GM19023 (cell line): ENCODE data around the gene ACBD6.

Experiments used
- ATAC-seq: cut with Tn5 transposase; IDR thresholded peaks from one replicate; pipeline ENCODE4 v1.9.1; 2021; ENCODE audit warnings: mild to moderate bottlenecking, moderate library complexity; ENCODE audit not compliant: unreplicated experiment

The ACBD6 gene

DNA sequence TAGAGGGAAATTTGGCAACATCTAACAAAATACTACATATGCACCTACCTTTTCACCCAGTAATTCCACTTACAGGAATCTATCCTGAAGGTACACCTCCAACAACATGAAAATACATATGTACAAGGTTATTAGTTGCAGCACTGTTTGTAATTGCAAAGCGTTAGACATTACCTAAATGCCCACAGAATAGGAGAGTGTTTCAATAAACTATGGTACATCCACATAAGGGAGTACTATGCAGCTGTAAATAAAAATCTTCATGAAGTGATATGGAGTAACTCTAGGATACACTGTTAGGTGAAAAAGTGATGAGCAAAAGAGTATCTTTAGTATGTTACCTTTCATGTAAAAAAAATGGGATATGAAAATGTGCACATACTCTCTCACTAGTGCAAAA is 126.1 kb downstream of the ACBD6 start:
- ATAC-seq, result no peak

- no peak for ATAC-seq
Observed at GRCh38 chr1:180372728-180373127, 129.6 kb downstream of the ACBD6 start.

DNA sequence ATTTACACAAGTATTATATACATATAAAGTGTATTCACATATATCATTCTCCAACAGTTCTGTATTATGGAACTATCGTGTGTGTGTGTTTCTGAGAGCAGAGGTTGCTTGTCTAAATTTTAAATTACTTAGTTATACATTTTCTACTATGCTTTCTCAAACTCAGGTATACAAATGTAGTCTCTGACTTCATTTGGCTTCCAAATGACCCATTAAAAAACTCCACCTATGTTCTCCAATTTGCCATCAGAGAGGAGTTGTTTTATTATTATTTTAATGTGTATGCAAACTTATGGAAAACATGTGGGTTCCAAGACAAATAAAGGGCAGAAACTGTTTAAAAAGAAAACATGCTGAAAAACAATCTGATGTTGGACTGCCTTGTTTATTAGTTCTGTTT is 131.8 kb downstream of the ACBD6 start:
- ATAC-seq, result no peak

DNA sequence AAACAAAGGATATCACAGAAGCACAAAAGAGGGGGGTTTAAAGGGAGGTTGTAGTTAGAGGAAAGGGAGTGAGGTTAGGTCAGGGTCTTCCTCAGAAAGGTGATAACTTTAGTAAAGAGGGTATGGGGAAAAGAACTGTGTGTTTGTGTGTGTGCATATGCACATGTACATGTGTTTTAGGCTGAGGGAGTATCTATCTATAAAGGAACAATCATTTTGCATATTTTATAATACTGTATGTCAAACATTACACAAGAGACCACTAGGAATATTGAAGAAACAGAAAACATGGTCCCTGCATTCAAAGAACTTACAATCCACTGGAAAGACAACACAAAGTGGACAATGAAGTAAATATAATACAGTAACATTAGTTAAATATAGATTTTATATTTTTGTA is 132.2 kb downstream of the ACBD6 start:
- ATAC-seq, result no peak

- ATAC-seq, result no peak
Observed at GRCh38 chr1:180369061-180369460, 133.3 kb downstream of the ACBD6 start.

DNA sequence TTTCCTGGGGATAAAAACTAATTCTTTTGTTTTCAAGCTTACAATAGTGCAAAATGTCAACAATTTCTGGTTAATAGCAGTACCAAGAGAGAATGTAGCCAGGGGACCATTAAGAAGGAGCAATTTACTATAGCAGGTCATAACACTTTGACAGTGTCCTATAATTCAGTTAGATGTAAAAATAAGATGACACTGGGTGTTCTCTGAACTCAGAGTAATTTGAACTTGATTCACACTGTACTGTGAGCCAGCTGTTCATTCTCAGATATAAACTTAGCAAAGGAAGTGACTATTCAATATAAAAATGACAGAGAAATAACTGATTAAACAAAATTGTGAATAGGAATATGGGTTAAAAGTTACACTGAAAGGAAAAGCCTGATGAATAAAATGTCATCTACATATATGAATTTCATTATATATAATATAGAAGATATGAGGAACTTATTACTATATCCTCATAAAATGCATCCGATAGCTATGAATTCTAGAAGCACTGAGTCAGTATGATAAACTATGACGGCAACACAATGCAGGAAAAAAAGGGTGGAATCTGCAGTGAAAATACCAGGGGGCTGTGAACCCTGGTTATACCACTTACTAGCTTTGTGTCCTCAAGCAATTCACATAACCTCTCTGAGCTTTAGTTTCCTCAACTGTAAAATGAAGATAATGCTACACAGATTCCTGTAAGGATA is 135.9 kb downstream of the ACBD6 start:
- ATAC-seq, result no peak

- no peak for ATAC-seq
Observed at GRCh38 chr1:180365039-180365438, 137.3 kb downstream of the ACBD6 start.

GRCh38 chr1:180363246-180363995 is 139.0 kb downstream of the ACBD6 start:
- ATAC-seq, result no peak

DNA sequence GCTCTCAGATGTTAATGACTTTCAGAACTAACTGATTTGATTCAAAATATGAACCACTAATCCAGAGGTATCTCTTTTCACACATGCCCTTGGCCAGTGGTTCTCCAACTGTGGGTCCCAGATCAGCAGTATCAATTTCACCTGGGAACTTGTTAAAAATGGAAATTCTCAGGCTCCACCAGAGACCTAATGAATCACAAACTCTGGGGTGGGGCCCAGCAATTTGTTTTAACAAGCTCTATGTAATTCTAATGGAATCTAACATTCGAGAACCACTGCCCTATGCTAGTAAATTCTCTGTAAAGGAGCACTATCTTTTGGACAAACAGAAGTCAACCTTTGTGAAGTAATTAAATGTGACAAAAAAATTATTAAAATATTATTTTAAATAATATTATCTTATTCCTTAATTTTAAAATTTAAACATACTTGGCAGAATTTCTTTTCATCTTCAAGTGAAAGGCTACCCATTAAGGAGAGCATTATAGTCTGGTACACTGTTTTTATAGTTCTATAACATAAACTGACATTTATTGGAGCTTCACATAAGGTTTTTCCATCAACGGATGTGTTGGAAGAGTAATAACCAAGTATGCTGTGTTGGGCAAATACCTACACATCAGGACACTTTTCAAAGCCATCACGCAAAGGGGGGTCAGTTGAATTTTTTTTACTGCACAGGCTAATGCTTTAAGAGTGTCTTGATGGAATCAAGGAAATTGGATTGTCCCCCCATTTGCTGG is 141.9 kb downstream of the ACBD6 start:
- no peak for ATAC-seq

DNA sequence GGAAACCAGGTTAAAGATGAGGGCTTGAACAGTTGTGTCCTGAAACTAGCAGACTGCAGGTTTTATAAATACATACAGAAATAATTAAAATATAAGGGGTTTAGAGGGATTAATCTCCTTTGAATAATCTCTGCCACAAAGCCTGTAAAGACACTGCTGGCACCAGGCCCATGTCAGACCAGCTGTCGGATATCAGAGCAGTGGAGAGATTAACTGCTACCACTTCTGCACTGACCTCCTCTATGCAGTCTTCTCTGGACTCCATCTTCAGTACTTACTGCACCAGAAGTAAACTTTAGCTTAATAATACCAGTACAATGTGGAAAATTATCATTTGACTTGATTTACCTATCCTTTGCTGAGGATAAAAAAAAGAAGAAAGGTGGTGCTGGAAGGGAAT is 143.7 kb downstream of the ACBD6 start:
- no peak for ATAC-seq

GRCh38 chr1:180353945-180354344 is 148.4 kb downstream of the ACBD6 start:
- ATAC-seq, result no peak

DNA sequence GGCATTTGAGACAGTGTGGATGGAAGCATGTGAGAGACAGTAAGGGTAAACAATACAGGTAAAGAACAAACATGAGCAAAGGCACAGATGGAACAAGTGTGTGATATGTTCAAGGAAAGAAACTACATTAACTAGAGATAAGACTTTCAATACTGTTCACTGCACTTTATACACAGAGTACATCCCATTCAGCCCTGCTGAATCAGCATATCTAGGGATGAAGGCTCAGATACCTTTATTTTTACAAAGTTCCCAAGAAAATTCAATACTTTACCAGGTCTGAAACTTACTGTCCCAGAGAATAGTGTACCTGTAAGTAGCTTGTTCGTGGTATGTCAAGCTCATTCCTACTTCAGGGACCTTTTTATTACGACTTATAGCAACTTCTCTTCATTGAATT is 149.8 kb downstream of the ACBD6 start:
- no peak for ATAC-seq

DNA sequence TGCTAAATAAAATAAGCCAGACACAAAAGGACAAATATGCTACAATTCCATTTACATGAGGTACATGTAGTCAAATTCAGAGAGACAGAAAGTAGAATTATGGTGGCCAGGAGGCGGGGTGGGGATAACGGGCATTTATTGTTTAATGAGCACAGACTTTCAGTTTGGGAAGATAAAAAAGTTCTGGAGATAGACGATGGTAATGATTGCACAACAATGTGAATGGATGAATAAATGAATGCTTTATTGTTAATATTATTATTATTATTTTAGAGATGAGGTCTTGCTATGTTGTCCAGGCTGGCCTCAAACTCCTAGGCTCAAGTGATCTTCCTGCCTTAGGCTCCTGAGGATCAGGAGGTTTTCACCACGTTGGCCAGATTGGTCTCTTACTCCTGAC is 150.4 kb downstream of the ACBD6 start:
- ATAC-seq, result no peak

DNA sequence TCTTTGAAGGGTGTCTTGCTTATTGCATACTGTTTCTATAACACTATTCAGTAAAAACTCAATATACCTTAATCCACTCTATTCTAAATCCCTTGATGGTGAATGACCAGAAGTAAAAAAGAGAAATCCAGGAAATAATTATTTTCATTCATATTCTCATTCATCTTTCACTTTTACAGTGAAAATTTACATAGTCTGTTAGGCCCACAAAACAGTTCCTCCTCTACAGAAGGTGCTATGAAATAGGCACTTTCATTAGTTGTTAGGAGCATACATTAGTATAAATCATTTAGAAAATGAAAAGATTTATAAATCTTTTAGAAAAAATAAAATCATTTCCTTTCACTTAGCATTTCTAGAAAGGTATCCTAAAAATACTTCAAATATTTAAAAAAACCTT is 157.2 kb downstream of the ACBD6 start:
- ATAC-seq, result no peak

DNA sequence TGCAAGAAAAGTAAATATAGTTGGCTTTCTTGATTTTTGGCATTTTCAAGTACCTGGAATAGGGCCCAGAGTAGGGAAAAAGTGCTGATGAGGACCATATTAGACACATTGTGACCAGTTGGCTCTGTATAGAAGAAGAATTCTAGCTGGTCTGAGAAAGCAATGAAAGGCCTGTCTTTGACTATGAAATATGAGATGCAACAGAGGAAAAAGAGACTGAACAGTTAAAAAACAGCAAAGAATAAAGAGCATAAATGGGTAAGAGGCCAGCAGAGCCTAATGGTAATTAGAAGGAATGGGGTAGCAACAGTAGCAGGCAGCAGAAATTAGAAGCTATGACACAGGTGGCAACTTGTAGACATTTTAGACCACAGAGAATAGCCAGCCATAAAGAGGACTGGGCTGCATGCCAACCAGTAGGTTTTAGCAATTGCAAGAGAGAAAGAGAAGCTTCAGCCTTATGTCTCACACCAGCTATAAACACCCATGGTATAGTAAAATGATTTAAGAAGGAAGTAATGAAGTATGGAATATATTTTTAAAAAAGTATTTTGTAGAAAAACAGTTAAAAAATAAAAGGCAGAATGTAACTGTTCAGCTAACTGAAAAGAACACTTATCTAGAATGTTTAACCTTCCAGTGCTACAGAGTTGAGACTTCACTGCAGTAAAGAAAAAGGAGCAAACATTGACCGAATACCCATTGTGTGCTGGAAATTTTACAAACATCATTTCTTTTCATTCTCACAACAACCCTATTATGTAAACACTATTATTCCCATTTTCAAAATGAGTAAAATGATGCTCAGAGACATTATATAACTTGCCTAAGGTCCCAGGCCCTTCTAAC is 158.2 kb downstream of the ACBD6 start:
- ATAC-seq, result no peak

DNA sequence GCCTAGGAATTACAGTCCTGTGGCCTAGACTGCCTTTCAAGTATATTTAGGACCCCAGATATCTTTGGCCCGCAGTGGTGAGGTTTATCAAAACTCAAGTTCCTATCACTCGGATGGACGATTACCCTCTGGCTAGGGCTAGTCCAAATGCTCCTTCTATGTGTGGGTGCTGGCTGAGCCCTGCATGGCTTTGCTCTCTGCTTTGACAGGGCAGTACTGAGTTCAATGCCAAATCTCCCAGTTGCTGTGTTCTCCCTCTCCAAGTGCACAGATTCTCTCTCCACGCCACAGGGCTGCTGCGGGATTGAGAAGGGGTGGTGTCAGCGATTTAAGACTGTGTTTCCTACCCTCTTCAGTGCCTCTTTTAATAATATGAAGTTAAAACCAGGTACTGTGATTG is 175.3 kb downstream of the ACBD6 start:
- ATAC-seq, result no peak

DNA sequence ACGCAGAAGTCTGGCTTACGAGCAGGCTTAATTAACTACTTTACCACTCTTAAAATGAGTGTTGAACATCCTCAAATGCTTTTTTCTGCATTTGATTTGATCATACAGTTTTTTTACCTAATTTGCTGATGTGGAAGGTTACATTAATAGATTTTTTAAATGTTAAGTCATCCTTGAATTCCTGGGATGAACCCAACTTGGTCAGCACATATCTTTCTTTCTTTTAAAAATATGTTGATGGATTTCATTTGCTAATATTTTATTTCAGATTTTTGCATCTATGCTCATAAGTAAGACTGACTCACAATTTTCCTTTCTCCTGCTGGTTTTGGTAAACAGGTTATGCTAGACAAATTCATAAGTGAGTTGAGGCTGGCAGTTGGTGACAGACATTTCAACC is 189.5 kb downstream of the ACBD6 start:
- ATAC-seq, result no peak

GRCh38 chr1:180311011-180311730 is 191.2 kb downstream of the ACBD6 start:
- no peak for ATAC-seq

DNA sequence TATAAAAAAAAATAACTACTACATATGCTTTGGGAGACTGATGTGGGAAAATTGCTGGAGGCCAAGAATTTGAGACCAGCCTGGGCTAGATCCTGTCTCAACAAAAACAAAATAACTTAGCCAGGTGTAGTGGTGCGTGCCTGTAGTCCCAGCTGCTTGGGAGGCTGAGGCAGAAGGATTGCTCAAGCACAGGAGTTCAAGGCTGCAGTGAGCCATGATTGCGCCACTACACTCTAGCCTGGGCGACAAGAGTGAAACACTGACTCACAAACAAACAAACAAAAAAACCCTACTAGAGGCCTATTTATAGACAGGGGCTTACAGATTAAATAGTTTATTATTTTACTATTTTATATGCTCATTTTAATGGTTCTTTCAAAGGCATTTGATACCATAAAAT is 192.3 kb downstream of the ACBD6 start:
- no peak for ATAC-seq

GRCh38 chr1:180309338-180309737 is 193.0 kb downstream of the ACBD6 start:
- no peak for ATAC-seq
